GM23338 (cell line): Measurements from ENCODE around the gene ZNF609.

Experiments used
- CREB1 ChIP-seq: fragments of 250-450 bp; sonication (Bioruptor Pico); IDR thresholded peaks from 2 replicates; pipeline ENCODE4 v1.5.0; 2020; ENCODE audit warnings: low read depth, mild to moderate bottlenecking, moderate library complexity
- POLR2AphosphoS5 ChIP-seq: IDR thresholded peaks from 2 replicates; pipeline ENCODE4 v1.6.1; 2016; ENCODE audit warnings: antibody characterized with exemption, low read depth
- TF ChIP-seq, protein P1 (sequence below), 2 experiments: fragments of 200-600 bp in 1 of 2; sonication (generic) in 1 of 2; conservative IDR thresholded peaks; 2 replicates each; pipeline versions ENCODE4 v1.5.1 to v1.6.1; 2016 to 2017; ENCODE audit warnings: antibody characterized with exemption in 2 of 2, low read depth in 2 of 2, mild to moderate bottlenecking in 2 of 2, moderate library complexity in 1 of 2

- TF ChIP-seq, protein P1, sequence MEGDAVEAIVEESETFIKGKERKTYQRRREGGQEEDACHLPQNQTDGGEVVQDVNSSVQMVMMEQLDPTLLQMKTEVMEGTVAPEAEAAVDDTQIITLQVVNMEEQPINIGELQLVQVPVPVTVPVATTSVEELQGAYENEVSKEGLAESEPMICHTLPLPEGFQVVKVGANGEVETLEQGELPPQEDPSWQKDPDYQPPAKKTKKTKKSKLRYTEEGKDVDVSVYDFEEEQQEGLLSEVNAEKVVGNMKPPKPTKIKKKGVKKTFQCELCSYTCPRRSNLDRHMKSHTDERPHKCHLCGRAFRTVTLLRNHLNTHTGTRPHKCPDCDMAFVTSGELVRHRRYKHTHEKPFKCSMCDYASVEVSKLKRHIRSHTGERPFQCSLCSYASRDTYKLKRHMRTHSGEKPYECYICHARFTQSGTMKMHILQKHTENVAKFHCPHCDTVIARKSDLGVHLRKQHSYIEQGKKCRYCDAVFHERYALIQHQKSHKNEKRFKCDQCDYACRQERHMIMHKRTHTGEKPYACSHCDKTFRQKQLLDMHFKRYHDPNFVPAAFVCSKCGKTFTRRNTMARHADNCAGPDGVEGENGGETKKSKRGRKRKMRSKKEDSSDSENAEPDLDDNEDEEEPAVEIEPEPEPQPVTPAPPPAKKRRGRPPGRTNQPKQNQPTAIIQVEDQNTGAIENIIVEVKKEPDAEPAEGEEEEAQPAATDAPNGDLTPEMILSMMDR (conservative IDR thresholded peaks at IDR 0.05; ENCODE audit: low read depth in 2 of 2) = no peak
- TF ChIP-seq POLR2AphosphoS5 = no peak
- no peak for TF ChIP-seq CREB1 (CRISPR knock-in tag)
Observed at GRCh38 chr15:64647367-64647766, 187.0 kb downstream of the ZNF609 start.
